RWPE2 (cell line): ENCODE measurements around the gene FBXO11.

Experiments
- ATAC-seq: fragments of 200-7000 bp; cut with Tn5 transposase; 3 replicates; pipeline ENCODE4 v1.9.1; 2021; ENCODE audit warnings: low read depth
- DNase-seq: peaks from one replicate; pipeline ENCODE4 v3.0.0-alpha.2; 2020; ENCODE audit warnings: low spot score
- H3K27ac ChIP-seq: fragments of 450-650 bp; 2 replicates; pipeline ENCODE4 v1.5.1; 2017; ENCODE audit warnings: mild to moderate bottlenecking; ENCODE audit not compliant: poor library complexity, severe bottlenecking
- H3K27me3 ChIP-seq: fragments of 250-450 bp; sonication (Bioruptor Pico); 2 replicates; pipeline ENCODE4 v1.5.1; 2021; ENCODE audit warnings: mild to moderate bottlenecking, moderate library complexity; ENCODE audit not compliant: insufficient read depth, poor library complexity, severe bottlenecking
- H3K36me3 ChIP-seq: fragments of 250-450 bp; sonication (Bioruptor Pico); 2 replicates; pipeline ENCODE4 v1.5.1; 2020; ENCODE audit warnings: low read depth, mild to moderate bottlenecking, moderate library complexity
- H3K4me1 ChIP-seq: fragments of 250-450 bp; sonication (Bioruptor Pico); 2 replicates; pipeline ENCODE4 v1.5.1; 2021; ENCODE audit warnings: mild to moderate bottlenecking, moderate library complexity; ENCODE audit not compliant: insufficient read depth, poor library complexity, severe bottlenecking
- H3K4me3 ChIP-seq: fragments of 250-450 bp; sonication (Bioruptor Pico); 2 replicates; pipeline ENCODE4 v1.5.1; 2021; ENCODE audit warnings: mild to moderate bottlenecking, moderate library complexity; ENCODE audit not compliant: severe bottlenecking
- H3K9me3 ChIP-seq: fragments of 250-450 bp; sonication (Bioruptor Pico); 2 replicates; pipeline ENCODE4 v1.5.1; 2021; ENCODE audit warnings: mild to moderate bottlenecking, moderate library complexity; ENCODE audit not compliant: severe bottlenecking
- TF ChIP-seq, protein P1 (sequence below): fragments of 450-650 bp; IDR thresholded peaks from one replicate; pipeline ENCODE4 v1.5.1; 2017; ENCODE audit warnings: mild to moderate bottlenecking, moderate library complexity; ENCODE audit not compliant: poor library complexity, severe bottlenecking

FBXO11 gene

DNA sequence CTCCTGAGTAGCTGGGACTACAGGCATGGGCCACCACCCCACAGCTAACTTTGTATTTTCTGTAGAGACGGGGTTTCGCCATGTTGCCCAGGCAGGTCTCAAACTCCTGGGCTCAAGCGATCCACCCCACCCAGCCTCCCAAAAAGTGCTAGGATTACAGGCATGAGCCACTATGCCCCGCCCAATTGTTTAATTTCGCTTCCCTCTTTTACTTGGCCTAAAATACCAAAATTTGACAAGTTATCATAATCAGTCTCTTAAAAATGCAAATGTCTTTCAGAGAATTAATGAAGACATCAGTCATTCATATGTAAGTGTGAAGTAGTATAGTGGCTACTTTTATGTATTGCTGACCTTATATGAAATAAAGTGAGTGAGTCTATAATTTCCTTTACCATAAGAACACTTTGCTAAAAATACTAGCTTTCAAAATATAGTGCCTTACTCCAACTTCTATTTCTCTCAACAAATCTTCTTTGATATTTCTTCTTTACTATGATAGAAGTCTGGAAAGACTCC, 9.8 kb downstream of the FBXO11 start:
- DNase-seq (no peak), ATAC-seq (no peak)
- peaks cover 12% of the 10 kb centered on the region for H3K36me3 ChIP-seq
- TF ChIP-seq, protein P1, sequence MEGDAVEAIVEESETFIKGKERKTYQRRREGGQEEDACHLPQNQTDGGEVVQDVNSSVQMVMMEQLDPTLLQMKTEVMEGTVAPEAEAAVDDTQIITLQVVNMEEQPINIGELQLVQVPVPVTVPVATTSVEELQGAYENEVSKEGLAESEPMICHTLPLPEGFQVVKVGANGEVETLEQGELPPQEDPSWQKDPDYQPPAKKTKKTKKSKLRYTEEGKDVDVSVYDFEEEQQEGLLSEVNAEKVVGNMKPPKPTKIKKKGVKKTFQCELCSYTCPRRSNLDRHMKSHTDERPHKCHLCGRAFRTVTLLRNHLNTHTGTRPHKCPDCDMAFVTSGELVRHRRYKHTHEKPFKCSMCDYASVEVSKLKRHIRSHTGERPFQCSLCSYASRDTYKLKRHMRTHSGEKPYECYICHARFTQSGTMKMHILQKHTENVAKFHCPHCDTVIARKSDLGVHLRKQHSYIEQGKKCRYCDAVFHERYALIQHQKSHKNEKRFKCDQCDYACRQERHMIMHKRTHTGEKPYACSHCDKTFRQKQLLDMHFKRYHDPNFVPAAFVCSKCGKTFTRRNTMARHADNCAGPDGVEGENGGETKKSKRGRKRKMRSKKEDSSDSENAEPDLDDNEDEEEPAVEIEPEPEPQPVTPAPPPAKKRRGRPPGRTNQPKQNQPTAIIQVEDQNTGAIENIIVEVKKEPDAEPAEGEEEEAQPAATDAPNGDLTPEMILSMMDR = no peak
- H3K27me3 ChIP-seq = no peaks in the 10 kb centered on the region
- H3K9me3 ChIP-seq = no peaks in the 10 kb centered on the region
- H3K4me1 ChIP-seq = peaks cover 19% of the 10 kb centered on the region
- no peak overlapping the region for H3K4me3 ChIP-seq
- no peak overlapping the region for H3K27ac ChIP-seq

DNA sequence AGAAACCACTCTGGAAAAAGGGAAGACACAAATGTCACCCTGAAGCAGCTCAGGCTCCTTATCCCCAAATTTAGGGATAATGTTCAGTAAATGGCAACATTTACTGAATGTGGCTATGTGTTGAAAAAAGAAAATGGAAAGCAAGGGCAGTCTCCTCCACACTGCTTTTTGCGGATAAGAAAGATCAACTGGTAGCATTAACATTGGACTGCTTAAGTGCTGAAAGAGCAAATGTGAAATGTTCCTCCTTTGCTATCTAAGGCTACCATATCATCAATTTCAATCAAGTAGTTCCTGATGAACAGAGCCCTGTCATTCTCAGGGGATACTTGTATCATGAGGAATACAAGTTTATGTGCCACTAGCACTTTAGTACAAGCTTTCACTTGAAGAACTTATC, 12.5 kb downstream of the FBXO11 start:
- H3K4me1 ChIP-seq = peaks cover 23% of the 10 kb centered on the region
- ATAC-seq (no peak), DNase-seq (no peak)
- no peak overlapping the region for H3K27ac ChIP-seq
- peaks cover 28% of the 10 kb centered on the region for H3K36me3 ChIP-seq
- H3K4me3 ChIP-seq = no peak overlapping the region
- TF ChIP-seq, protein P1 = no peak
- H3K27me3 ChIP-seq = no peaks in the 10 kb centered on the region
- no peaks in the 10 kb centered on the region for H3K9me3 ChIP-seq

DNA sequence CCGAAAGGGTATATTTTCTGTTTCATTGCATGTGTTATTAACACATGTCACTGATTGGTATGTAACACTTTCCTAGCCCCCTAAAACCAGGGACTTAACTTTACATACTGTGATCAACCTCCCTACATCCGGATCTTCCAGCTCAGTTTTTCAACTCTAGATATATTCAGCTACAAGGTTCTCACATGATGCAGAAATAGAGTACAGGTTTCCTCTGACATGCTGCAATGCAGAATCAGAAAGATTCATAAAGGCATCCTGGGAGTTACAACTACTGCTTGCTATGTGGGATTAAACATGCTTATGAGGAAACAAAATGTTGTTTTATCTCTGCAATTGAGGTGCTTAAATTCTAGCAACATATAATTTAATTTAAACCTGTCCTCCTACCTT, 14.0 kb downstream of the FBXO11 start:
- Histone ChIP-seq H3K27ac (no peak overlapping the region), H3K9me3 (no peaks in the 10 kb centered on the region), H3K36me3 (peaks cover 34% of the 10 kb centered on the region), H3K27me3 (no peaks in the 10 kb centered on the region), H3K4me1 (peaks cover 15% of the 10 kb centered on the region), H3K4me3 (no peak overlapping the region)
- TF ChIP-seq, protein P1 = no peak
- no peak for DNase-seq
- ATAC-seq = no peak

DNA sequence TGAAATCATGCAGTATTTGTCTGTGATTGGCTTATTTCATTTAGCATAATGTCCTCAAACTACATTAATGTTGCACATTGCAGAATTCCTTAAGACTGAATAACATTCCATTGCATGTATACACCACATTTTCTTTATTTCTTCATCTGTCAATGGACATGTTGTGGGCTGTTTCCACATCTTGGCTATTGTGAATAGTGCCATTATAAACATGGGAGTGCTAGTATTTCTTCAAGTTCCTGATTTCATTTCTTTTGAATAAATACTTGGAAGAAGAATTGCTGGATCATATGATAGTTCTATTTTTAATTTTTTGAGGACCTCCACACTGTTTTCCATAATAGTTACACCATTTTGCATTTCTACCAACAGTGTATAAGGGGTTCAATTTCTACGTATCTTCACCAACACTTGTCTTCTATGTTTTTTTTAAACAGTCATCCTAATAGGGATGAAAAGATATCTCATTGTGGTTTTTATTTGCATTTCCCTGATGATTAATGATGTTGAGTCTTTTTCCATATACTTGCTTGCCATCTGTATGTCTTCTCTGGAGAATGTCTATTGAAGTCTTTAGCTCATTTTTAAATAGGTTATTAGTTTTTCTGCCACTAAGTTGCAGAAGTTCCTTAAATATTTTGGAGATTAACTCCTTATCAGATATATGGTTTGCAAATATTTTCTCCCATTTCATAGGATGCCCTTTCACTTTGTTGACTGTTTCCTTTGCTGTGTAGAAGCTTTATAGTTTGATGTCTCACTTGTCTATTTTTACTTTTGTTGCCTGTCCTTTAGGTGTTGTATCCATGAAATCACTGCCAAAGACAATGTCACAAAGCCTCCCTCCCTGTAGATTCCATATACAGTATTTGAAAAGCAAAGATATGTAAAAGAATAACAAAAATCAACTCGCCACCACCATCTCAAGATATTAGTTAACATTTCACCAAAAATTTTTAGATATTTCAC, 14.6 kb downstream of the FBXO11 start:
- H3K9me3 ChIP-seq = no peaks in the 10 kb centered on the region
- TF ChIP-seq, protein P1 = no peak
- peak; percentile 35; the same call in 1 of the 3 replicates for ATAC-seq

More for the DNA sequence above, 14.6 kb downstream of the FBXO11 start:
- H3K27me3 ChIP-seq = no peaks in the 10 kb centered on the region
- no peak overlapping the region for H3K27ac ChIP-seq
- peaks cover 30% of the 10 kb centered on the region for H3K36me3 ChIP-seq
- H3K4me3 ChIP-seq = no peak overlapping the region
- no peak for DNase-seq
- H3K4me1 ChIP-seq = peaks cover 10% of the 10 kb centered on the region
